ENCODE results near the gene CROCC2.

DNA sequence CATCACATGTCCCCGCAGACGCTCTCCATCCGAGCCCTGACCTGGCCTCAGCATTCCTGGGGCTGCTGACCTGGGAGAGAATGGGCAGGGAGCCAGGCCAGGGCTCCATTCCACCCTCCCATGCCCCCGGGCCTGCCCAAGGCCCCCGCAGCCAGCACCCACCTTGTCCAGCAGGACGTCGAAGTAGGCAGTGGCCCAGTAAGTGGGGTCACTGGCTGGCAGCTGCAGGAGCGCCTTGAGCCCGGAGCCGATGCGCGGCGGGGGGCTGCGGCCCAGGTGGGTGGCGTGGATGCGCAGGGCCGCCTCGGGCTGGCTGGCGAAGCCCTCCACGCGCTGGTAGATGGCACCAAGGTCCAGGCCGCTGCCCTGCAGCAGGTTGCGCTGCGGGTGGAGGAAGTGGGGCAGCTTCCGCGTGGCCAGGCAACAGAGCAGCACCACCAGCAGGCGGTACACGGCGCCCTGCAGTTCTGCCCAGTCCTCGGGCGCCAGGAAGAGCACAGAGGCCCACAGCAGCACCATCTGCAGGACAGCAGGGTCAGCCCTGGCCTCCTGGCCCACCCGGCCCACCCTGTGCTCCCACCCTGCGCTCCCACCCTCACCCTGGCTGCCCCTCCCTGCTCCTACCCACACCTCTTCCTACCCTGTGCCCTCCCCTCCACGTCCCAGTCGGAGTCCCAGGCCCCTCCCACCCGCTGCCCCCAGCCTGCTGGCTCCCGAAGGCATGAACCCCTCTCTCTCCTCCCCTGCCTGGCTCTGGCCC, 17.8 kb upstream of the CROCC2 start:
- TF ChIP-seq JUN (IDR thresholded peaks at IDR 0.05) (no peak), FOSL2 (IDR thresholded peaks at IDR 0.05) (no peak), FOSL2 (CRISPR knock-in tag; IDR thresholded peaks at IDR 0.05) (no peak), RARB (CRISPR knock-in tag; IDR thresholded peaks at IDR 0.05) (no peak), SREBF2 (IDR thresholded peaks at IDR 0.05) (no peak), SMC3 (IDR thresholded peaks at IDR 0.05) (no peak), EP300 (IDR thresholded peaks at IDR 0.05) (no peak), CBX8 (IDR thresholded peaks at IDR 0.05) (no peak), MAFK (IDR thresholded peaks at IDR 0.05; ENCODE audit: partially characterized antibody) (no peak), EHMT2 (IDR thresholded peaks at IDR 0.05; ENCODE audit: low read depth) (no peak), ESRRA (IDR thresholded peaks at IDR 0.05; ENCODE audit: borderline replicate concordance, low read length) (no peak)
- TF ChIP-seq, protein P1, sequence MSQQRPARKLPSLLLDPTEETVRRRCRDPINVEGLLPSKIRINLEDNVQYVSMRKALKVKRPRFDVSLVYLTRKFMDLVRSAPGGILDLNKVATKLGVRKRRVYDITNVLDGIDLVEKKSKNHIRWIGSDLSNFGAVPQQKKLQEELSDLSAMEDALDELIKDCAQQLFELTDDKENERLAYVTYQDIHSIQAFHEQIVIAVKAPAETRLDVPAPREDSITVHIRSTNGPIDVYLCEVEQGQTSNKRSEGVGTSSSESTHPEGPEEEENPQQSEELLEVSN (IDR thresholded peaks at IDR 0.05; ENCODE audit: borderline replicate concordance, low read depth), result no peak
- TF ChIP-seq, protein P2, sequence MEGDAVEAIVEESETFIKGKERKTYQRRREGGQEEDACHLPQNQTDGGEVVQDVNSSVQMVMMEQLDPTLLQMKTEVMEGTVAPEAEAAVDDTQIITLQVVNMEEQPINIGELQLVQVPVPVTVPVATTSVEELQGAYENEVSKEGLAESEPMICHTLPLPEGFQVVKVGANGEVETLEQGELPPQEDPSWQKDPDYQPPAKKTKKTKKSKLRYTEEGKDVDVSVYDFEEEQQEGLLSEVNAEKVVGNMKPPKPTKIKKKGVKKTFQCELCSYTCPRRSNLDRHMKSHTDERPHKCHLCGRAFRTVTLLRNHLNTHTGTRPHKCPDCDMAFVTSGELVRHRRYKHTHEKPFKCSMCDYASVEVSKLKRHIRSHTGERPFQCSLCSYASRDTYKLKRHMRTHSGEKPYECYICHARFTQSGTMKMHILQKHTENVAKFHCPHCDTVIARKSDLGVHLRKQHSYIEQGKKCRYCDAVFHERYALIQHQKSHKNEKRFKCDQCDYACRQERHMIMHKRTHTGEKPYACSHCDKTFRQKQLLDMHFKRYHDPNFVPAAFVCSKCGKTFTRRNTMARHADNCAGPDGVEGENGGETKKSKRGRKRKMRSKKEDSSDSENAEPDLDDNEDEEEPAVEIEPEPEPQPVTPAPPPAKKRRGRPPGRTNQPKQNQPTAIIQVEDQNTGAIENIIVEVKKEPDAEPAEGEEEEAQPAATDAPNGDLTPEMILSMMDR (IDR thresholded peaks at IDR 0.05), result no peak
